NT2/D1 (cell line): Measurements from ENCODE around the gene TBC1D5.

ENCODE experiments used
- SUZ12 ChIP-seq: IDR thresholded peaks from 2 replicates; pipeline ENCODE4 v1.6.1; 2011; ENCODE audit not compliant: insufficient read length, insufficient read depth; ENCODE audit errors: extremely low read depth
- YY1 ChIP-seq: IDR thresholded peaks from 2 replicates; pipeline ENCODE4 v1.6.1; 2011; ENCODE audit not compliant: insufficient read length, insufficient read depth

GRCh38 chr3:17320266-17320665, 422.2 kb downstream of the TBC1D5 start:
- TF ChIP-seq YY1 = no peak
- TF ChIP-seq SUZ12 = no peak
